Trophoblast cell (in vitro differentiated cells and primary cell): Measurements from ENCODE around the gene ELP2.

Source experiments
- DNase-seq, 2 donors: peaks; one replicate each; pipeline ENCODE4 v3.0.0-alpha.2; 2016
- H2AFZ ChIP-seq: 2 replicates; pipeline ENCODE4 v1.6.1; 2013; ENCODE audit warnings: low read length, moderate library complexity, mild to moderate bottlenecking; ENCODE audit not compliant: insufficient read depth, poor library complexity
- H2AK5ac ChIP-seq: 2 replicates; pipeline ENCODE4 v1.6.1; 2013; ENCODE audit warnings: mild to moderate bottlenecking, low read length
- H2BK120ac ChIP-seq: 2 replicates; pipeline ENCODE4 v1.6.1; 2013; ENCODE audit warnings: low read length, mild to moderate bottlenecking, moderate library complexity; ENCODE audit not compliant: insufficient read depth, poor library complexity
- H2BK12ac ChIP-seq: 2 replicates; pipeline ENCODE4 v1.6.1; 2013; ENCODE audit warnings: mild to moderate bottlenecking, low read length, moderate library complexity
- H2BK5ac ChIP-seq: 2 replicates; pipeline ENCODE4 v1.6.1; 2013; ENCODE audit warnings: low read length, low read depth, moderate library complexity, mild to moderate bottlenecking; ENCODE audit not compliant: poor library complexity
- H3K14ac ChIP-seq: 2 replicates; pipeline ENCODE4 v1.6.1; 2013; ENCODE audit warnings: mild to moderate bottlenecking, low read length
- H3K18ac ChIP-seq: 2 replicates; pipeline ENCODE4 v1.6.1; 2013; ENCODE audit warnings: mild to moderate bottlenecking, low read length
- H3K23ac ChIP-seq: 2 replicates; pipeline ENCODE4 v1.6.1; 2013; ENCODE audit warnings: low read length
- H3K27ac ChIP-seq: 2 replicates; pipeline ENCODE4 v1.5.1; 2013; ENCODE audit warnings: low read depth, mild to moderate bottlenecking, inconsistent platforms, low read length, moderate library complexity
- H3K27me3 ChIP-seq: 2 replicates; pipeline ENCODE4 v1.6.1; 2013; ENCODE audit warnings: inconsistent platforms, mild to moderate bottlenecking, low read length, moderate library complexity; ENCODE audit not compliant: insufficient read depth
- H3K36me3 ChIP-seq, 2 experiments: 1 replicate in 1 of 2; 2 replicates in 1 of 2; pipeline ENCODE4 v1.6.1; 2013; ENCODE audit warnings: low read length in 2 of 2, mild to moderate bottlenecking in 2 of 2, moderate library complexity in 1 of 2; ENCODE audit not compliant: insufficient read depth in 2 of 2, control insufficient read depth in 1 of 2
- H3K4ac ChIP-seq: 2 replicates; pipeline ENCODE4 v1.6.1; 2013; ENCODE audit warnings: low read depth, mild to moderate bottlenecking, low read length, moderate library complexity
- H3K4me1 ChIP-seq, 2 experiments: 1 replicate in 1 of 2; 2 replicates in 1 of 2; pipeline ENCODE4 v1.6.1; 2013; ENCODE audit warnings: low read length in 2 of 2, mild to moderate bottlenecking in 2 of 2, moderate library complexity in 1 of 2; ENCODE audit not compliant: insufficient read depth in 2 of 2, control insufficient read depth in 1 of 2
- H3K4me2 ChIP-seq: 2 replicates; pipeline ENCODE4 v1.6.1; 2013; ENCODE audit warnings: inconsistent platforms, mild to moderate bottlenecking, low read length, moderate library complexity
- H3K4me3 ChIP-seq: 2 replicates; pipeline ENCODE4 v1.5.1; 2013; ENCODE audit warnings: mild to moderate bottlenecking, low read depth, low read length, inconsistent platforms
- H3K79me1 ChIP-seq: one replicate; pipeline ENCODE4 v1.6.1; 2013; ENCODE audit warnings: low read length
- H3K79me2 ChIP-seq: 2 replicates; pipeline ENCODE4 v1.6.1; 2013; ENCODE audit warnings: low read length, mild to moderate bottlenecking; ENCODE audit not compliant: control insufficient read depth, insufficient read depth, poor library complexity
- H3K9ac ChIP-seq: 2 replicates; pipeline ENCODE4 v1.6.1; 2013; ENCODE audit warnings: mild to moderate bottlenecking, low read length
- H3K9me3 ChIP-seq: 2 replicates; pipeline ENCODE4 v1.6.1; 2013; ENCODE audit warnings: low read depth, mild to moderate bottlenecking, control low read depth, inconsistent platforms, low read length; ENCODE audit not compliant: insufficient read depth
- H4K12ac ChIP-seq: 2 replicates; pipeline ENCODE4 v1.6.1; 2013; ENCODE audit warnings: low read depth, mild to moderate bottlenecking, low read length, moderate library complexity
- H4K8ac ChIP-seq: 2 replicates; pipeline ENCODE4 v1.6.1; 2013; ENCODE audit warnings: low read depth, mild to moderate bottlenecking, low read length, moderate library complexity
- H4K91ac ChIP-seq: one replicate; pipeline ENCODE4 v1.6.1; 2013; ENCODE audit warnings: low read depth, mild to moderate bottlenecking, low read length, moderate library complexity
- WGBS: extraction: QIAGEN DNeasy Blood & Tissue Kit; methylation state at CpG from one replicate; pipeline ENCODE4 v1.1.7; 2013; ENCODE audit warnings: missing lambda C conversion rate; ENCODE audit not compliant: insufficient read length, insufficient coverage; ENCODE audit errors: extremely low coverage; 5-methylcytosine and 5-hydroxymethylcytosine counted together

The ELP2 gene

GRCh38 chr18:36195427-36196122 is 65.9 kb downstream of the ELP2 start:
- no peaks in the 10 kb centered on the region for H3K36me3 ChIP-seq
- H3K9me3 ChIP-seq = peaks cover 3% of the 10 kb centered on the region
- H3K14ac ChIP-seq = no peak overlapping the region
- no peaks in the 10 kb centered on the region for H3K27me3 ChIP-seq
- no peak for DNase-seq
- no peak overlapping the region for H4K91ac ChIP-seq
- H3K18ac ChIP-seq = no peak overlapping the region
- no peaks in the 10 kb centered on the region for H3K79me2 ChIP-seq
- H3K4me2 ChIP-seq = no peak overlapping the region
- H3K27ac ChIP-seq = no peak overlapping the region
- H3K9ac ChIP-seq = no peak overlapping the region
- H2BK12ac ChIP-seq = no peak overlapping the region
- H3K79me1 ChIP-seq = no peaks in the 10 kb centered on the region
- H3K4me3 ChIP-seq = no peak overlapping the region
- no peak overlapping the region for H4K12ac ChIP-seq
- no peak overlapping the region for H3K4ac ChIP-seq
- no peaks in the 10 kb centered on the region for H3K4me1 ChIP-seq
- no peak overlapping the region for H2AFZ ChIP-seq
- no peak overlapping the region for H3K23ac ChIP-seq
- no CpG with 5 or more reads among the region's 3 CpGs for WGBS
- H4K8ac ChIP-seq = no peak overlapping the region
- no peak overlapping the region for H2BK5ac ChIP-seq
- no peak overlapping the region for H2BK120ac ChIP-seq
- no peak overlapping the region for H2AK5ac ChIP-seq

- H3K27ac ChIP-seq = no peak overlapping the region
- H4K12ac ChIP-seq = no peak overlapping the region
- H3K4me3 ChIP-seq = no peak overlapping the region
- no CpG with 5 or more reads among the region's 6 CpGs for WGBS
- H2BK120ac ChIP-seq = no peak overlapping the region
- no peaks in the 10 kb centered on the region for H3K4me1 ChIP-seq
- H3K79me2 ChIP-seq = no peaks in the 10 kb centered on the region
- H3K9me3 ChIP-seq = peaks cover under 1% of the 10 kb centered on the region
- no peak overlapping the region for H3K14ac ChIP-seq
- no peak overlapping the region for H2AK5ac ChIP-seq
- H2BK5ac ChIP-seq = no peak overlapping the region
- no peak for DNase-seq
- H2AFZ ChIP-seq = no peak overlapping the region
- no peak overlapping the region for H4K8ac ChIP-seq
- no peak overlapping the region for H3K4me2 ChIP-seq
- H3K4ac ChIP-seq = no peak overlapping the region
- H3K9ac ChIP-seq = no peak overlapping the region
- no peaks in the 10 kb centered on the region for H3K27me3 ChIP-seq
- H3K79me1 ChIP-seq = no peaks in the 10 kb centered on the region
- no peak overlapping the region for H2BK12ac ChIP-seq
- H3K23ac ChIP-seq = no peak overlapping the region
- H3K18ac ChIP-seq = no peak overlapping the region
- no peak overlapping the region for H4K91ac ChIP-seq
- no peaks in the 10 kb centered on the region for H3K36me3 ChIP-seq
These were observed 66.7 kb downstream of the ELP2 start for GRCh38 chr18:36196238-36196995.

DNA sequence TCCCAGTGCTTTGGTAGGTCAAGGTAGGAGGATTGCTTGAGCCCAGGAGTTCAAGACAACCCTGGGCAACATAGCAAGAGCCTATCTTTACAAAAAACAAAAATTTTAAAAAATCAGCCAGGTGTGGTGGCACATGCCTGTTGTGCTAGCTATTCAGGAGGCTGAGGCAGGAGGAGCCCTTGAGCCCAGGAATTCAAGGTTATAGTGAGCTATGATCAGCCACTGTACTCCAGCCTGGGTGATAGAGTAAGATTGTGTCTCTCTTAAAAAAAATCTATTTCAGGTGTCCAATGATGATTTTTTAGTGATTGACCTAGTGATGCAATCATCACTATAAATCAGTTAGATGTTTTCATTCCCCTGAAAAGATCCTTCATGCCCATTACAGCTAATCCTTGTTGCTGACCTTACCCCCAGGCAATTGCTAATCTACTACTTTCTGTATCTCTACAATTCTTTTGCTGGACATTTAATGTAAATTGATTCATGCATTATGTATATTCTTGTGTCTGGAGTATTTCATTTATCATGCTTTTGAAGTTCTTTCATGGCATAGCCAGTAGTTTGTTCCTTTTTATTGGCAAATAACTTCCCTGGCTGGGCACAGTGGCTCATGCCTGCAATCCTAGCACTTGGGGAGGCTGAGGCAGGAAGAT is 67.9 kb downstream of the ELP2 start:
- Histone ChIP-seq H3K4me3 (no peak overlapping the region), H3K14ac (no peak overlapping the region), H3K23ac (no peak overlapping the region), H2BK12ac (no peak overlapping the region), H2AK5ac (no peak overlapping the region), H4K91ac (no peak overlapping the region), H3K79me2 (no peaks in the 10 kb centered on the region), H4K8ac (no peak overlapping the region), H3K4me1 (no peaks in the 10 kb centered on the region), H3K9ac (no peak overlapping the region), H3K27ac (no peak overlapping the region), H3K18ac (no peak overlapping the region), H3K27me3 (no peaks in the 10 kb centered on the region), H3K36me3 (no peaks in the 10 kb centered on the region), H2BK5ac (no peak overlapping the region), H3K4me2 (no peak overlapping the region), H2AFZ (no peak overlapping the region), H2BK120ac (no peak overlapping the region), H4K12ac (no peak overlapping the region), H3K9me3 (no peaks in the 10 kb centered on the region), H3K4ac (no peak overlapping the region), H3K79me1 (no peaks in the 10 kb centered on the region)
- no peak for DNase-seq

DNA sequence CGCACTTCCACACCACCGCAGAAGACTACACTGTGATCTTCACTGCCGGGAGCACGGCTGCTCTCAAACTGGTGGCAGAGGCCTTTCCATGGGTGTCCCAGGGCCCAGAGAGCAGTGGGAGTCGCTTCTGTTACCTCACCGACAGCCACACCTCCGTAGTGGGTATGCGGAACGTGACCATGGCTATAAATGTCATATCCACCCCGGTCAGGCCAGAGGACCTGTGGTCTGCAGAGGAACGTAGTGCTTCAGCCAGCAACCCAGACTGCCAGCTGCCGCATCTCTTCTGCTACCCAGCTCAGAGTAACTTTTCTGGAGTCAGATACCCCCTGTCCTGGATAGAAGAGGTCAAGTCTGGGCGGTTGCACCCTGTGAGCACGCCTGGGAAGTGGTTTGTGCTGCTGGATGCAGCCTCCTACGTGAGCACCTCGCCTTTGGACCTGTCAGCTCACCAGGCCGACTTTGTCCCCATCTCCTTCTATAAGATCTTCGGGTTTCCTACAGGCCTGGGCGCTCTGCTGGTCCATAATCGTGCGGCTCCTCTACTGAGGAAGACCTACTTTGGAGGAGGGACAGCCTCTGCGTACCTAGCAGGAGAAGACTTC is 70.1 kb downstream of the ELP2 start:
- no peak overlapping the region for H3K4me2 ChIP-seq
- H2BK120ac ChIP-seq = no peak overlapping the region
- H4K91ac ChIP-seq = no peak overlapping the region
- no peak overlapping the region for H2AFZ ChIP-seq
- no peaks in the 10 kb centered on the region for H3K79me2 ChIP-seq
- no peak overlapping the region for H3K14ac ChIP-seq
- H3K9me3 ChIP-seq = no peaks in the 10 kb centered on the region
- H3K36me3 ChIP-seq = no peaks in the 10 kb centered on the region
- H3K9ac ChIP-seq = no peak overlapping the region
- no peak overlapping the region for H3K4ac ChIP-seq
- H3K18ac ChIP-seq = no peak overlapping the region
- no peaks in the 10 kb centered on the region for H3K79me1 ChIP-seq
- no peak overlapping the region for H4K12ac ChIP-seq
- H3K4me1 ChIP-seq = no peaks in the 10 kb centered on the region
- DNase-seq = no peak
- WGBS = no CpG with 5 or more reads among the region's 22 CpGs
- H3K27me3 ChIP-seq = no peaks in the 10 kb centered on the region
- no peak overlapping the region for H2BK12ac ChIP-seq
- no peak overlapping the region for H4K8ac ChIP-seq
- H3K27ac ChIP-seq = no peak overlapping the region
- H3K23ac ChIP-seq = no peak overlapping the region
- no peak overlapping the region for H2AK5ac ChIP-seq
- peak overlapping the region; percentile 29 for H3K4me3 ChIP-seq
- H2BK5ac ChIP-seq = no peak overlapping the region
